Measurements from ENCODE around the gene OR10P1.

OR10P1 gene

GRCh38 chr12:55686366-55687010 lies 49.8 kb downstream of the OR10P1 start:
- no peak for DNase-seq

Data from SHP77 treated with DMSO at 0.1 percent for 48 hours (cell line).